ENCODE measurements around the gene PCSK5.
"Not testable (repeated sequence)": the region's sequence is repeated elsewhere in the genome, so short reads cannot be mapped to it uniquely, and the experiment has no call there.

DNA sequence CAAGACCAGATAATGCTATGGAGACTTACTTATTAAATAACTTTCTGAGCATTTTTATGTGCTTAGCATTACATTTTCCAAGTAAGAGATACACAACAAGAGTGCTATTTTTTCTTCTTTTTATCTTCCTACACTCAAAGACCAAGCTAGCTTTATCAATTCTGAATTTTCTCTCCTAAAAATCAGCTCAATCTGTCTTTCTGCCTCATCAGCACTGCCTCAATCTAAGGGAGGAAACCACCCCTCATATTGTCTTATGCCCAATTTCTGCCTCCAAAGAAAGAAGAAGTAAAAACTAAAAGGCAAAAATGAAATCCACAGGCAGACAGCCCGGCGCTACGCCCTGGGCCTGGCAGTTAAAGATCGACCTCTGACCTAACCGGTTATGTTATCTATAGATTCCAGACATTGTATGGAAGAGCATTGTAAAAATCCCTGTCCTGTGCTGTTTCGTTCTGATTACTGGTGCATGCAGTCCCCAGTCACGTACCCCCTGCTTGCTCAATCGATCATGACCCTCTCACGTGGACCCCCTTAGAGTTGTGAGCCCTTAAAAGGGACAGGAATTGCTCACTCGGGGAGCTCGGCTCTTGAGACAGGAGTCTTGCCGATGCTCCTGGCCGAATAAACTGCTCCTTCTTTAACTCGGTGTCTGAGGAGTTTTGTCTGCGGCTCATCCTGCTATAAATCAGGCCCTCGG lies 472.0 kb downstream of the PCSK5 start:
- TF ChIP-seq POLR2A (IDR thresholded peaks at IDR 0.05) = not testable (repeated sequence)
- TF ChIP-seq, protein P1, sequence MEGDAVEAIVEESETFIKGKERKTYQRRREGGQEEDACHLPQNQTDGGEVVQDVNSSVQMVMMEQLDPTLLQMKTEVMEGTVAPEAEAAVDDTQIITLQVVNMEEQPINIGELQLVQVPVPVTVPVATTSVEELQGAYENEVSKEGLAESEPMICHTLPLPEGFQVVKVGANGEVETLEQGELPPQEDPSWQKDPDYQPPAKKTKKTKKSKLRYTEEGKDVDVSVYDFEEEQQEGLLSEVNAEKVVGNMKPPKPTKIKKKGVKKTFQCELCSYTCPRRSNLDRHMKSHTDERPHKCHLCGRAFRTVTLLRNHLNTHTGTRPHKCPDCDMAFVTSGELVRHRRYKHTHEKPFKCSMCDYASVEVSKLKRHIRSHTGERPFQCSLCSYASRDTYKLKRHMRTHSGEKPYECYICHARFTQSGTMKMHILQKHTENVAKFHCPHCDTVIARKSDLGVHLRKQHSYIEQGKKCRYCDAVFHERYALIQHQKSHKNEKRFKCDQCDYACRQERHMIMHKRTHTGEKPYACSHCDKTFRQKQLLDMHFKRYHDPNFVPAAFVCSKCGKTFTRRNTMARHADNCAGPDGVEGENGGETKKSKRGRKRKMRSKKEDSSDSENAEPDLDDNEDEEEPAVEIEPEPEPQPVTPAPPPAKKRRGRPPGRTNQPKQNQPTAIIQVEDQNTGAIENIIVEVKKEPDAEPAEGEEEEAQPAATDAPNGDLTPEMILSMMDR (IDR thresholded peaks at IDR 0.05) = not testable (repeated sequence)

Data from right lobe of liver (tissue), 4 donors.